NT2/D1 (cell line): ENCODE results near the gene NEK10.
A peak's percentile ranks its signal among the peaks of the same experiment; 100 is the strongest.

Source experiments
- DNase-seq: peaks from one replicate; pipeline ENCODE4 v3.0.0-alpha.2; 2011; ENCODE audit warnings: low read depth, low spot score
- H3K27me3 ChIP-seq: 2 replicates; pipeline ENCODE4 v1.6.0; 2011; ENCODE audit warnings: mild to moderate bottlenecking; ENCODE audit not compliant: insufficient read length, insufficient read depth
- H3K36me3 ChIP-seq: 2 replicates; pipeline ENCODE4 v1.6.1; 2011; ENCODE audit warnings: mild to moderate bottlenecking, low read length, mixed read lengths; ENCODE audit not compliant: insufficient read depth, insufficient read length
- H3K4me1 ChIP-seq: 2 replicates; pipeline ENCODE4 v1.5.1; 2011; ENCODE audit not compliant: insufficient read depth, insufficient read length
- H3K4me3 ChIP-seq: 2 replicates; pipeline ENCODE4 v1.5.1; 2011; ENCODE audit warnings: low read depth; ENCODE audit not compliant: insufficient read length
- H3K9ac ChIP-seq: 2 replicates; pipeline ENCODE4 v1.6.0; 2011; ENCODE audit warnings: low read depth; ENCODE audit not compliant: insufficient read length
- H3K9me3 ChIP-seq: 2 replicates; pipeline ENCODE4 v1.5.1; 2011; ENCODE audit warnings: mild to moderate bottlenecking, low read length; ENCODE audit not compliant: insufficient read depth
- SUZ12 ChIP-seq: IDR thresholded peaks from 2 replicates; pipeline ENCODE4 v1.6.1; 2011; ENCODE audit not compliant: insufficient read length, insufficient read depth; ENCODE audit errors: extremely low read depth
- YY1 ChIP-seq: IDR thresholded peaks from 2 replicates; pipeline ENCODE4 v1.6.1; 2011; ENCODE audit not compliant: insufficient read length, insufficient read depth
- ZNF274 ChIP-seq: IDR thresholded peaks from 2 replicates; pipeline ENCODE4 v1.6.1; 2011; ENCODE audit warnings: mild to moderate bottlenecking, low read depth, low read length

NEK10 gene

GRCh38 chr3:27357665-27358258, 11.4 kb downstream of the NEK10 start:
- no peak overlapping the region for H3K9ac ChIP-seq
- H3K4me1 ChIP-seq, result no peaks in the 10 kb centered on the region
- H3K4me3 ChIP-seq, result no peak overlapping the region
- DNase-seq, result peak; percentile 69
- H3K9me3 ChIP-seq, result no peaks in the 10 kb centered on the region
- no peaks in the 10 kb centered on the region for H3K27me3 ChIP-seq
- no peaks in the 10 kb centered on the region for H3K36me3 ChIP-seq
- TF ChIP-seq YY1 (no peak), SUZ12 (no peak), ZNF274 (no peak)

- DNase-seq, result no peak
- no peak for TF ChIP-seq YY1
- no peak for TF ChIP-seq ZNF274
- TF ChIP-seq SUZ12, result no peak
- no peaks in the 10 kb centered on the region for H3K9me3 ChIP-seq
- H3K9ac ChIP-seq, result no peak overlapping the region
- no peak overlapping the region for H3K4me3 ChIP-seq
- no peaks in the 10 kb centered on the region for H3K27me3 ChIP-seq
- no peaks in the 10 kb centered on the region for H3K36me3 ChIP-seq
- H3K4me1 ChIP-seq, result no peaks in the 10 kb centered on the region
These were observed 12.2 kb downstream of the NEK10 start for GRCh38 chr3:27356976-27357375.

- Histone ChIP-seq H3K4me1 (no peaks in the 10 kb centered on the region), H3K36me3 (no peaks in the 10 kb centered on the region), H3K9ac (no peak overlapping the region), H3K4me3 (no peak overlapping the region), H3K27me3 (no peaks in the 10 kb centered on the region), H3K9me3 (no peaks in the 10 kb centered on the region)
- TF ChIP-seq SUZ12, result no peak
- TF ChIP-seq ZNF274, result no peak
- TF ChIP-seq YY1, result no peak
- DNase-seq, result peak; percentile 13
These were observed 14.5 kb downstream of the NEK10 start for GRCh38 chr3:27354588-27355203.

GRCh38 chr3:27354161-27354560, 15.0 kb downstream of the NEK10 start:
- TF ChIP-seq SUZ12, result no peak
- TF ChIP-seq YY1, result no peak
- no peak for TF ChIP-seq ZNF274
- Histone ChIP-seq H3K9ac (no peak overlapping the region), H3K4me1 (no peaks in the 10 kb centered on the region), H3K9me3 (no peaks in the 10 kb centered on the region), H3K27me3 (no peaks in the 10 kb centered on the region), H3K36me3 (no peaks in the 10 kb centered on the region), H3K4me3 (no peak overlapping the region)
- no peak for DNase-seq

- Histone ChIP-seq H3K9me3 (no peaks in the 10 kb centered on the region), H3K9ac (no peak overlapping the region), H3K27me3 (no peaks in the 10 kb centered on the region), H3K4me1 (no peaks in the 10 kb centered on the region), H3K4me3 (no peak overlapping the region), H3K36me3 (no peaks in the 10 kb centered on the region)
- no peak for DNase-seq
- no peak for TF ChIP-seq ZNF274
- no peak for TF ChIP-seq SUZ12
- no peak for TF ChIP-seq YY1
These were observed 16.0 kb downstream of the NEK10 start for GRCh38 chr3:27353221-27353620.

GRCh38 chr3:27352047-27352446, 17.1 kb downstream of the NEK10 start:
- TF ChIP-seq YY1 (no peak), ZNF274 (no peak), SUZ12 (no peak)
- H3K4me3 ChIP-seq, result no peak overlapping the region
- no peak for DNase-seq
- H3K36me3 ChIP-seq, result no peaks in the 10 kb centered on the region
- no peaks in the 10 kb centered on the region for H3K4me1 ChIP-seq
- no peak overlapping the region for H3K9ac ChIP-seq
- H3K27me3 ChIP-seq, result no peaks in the 10 kb centered on the region
- no peaks in the 10 kb centered on the region for H3K9me3 ChIP-seq

- TF ChIP-seq YY1 (no peak), SUZ12 (no peak), ZNF274 (no peak)
- H3K36me3 ChIP-seq, result no peaks in the 10 kb centered on the region
- no peaks in the 10 kb centered on the region for H3K9me3 ChIP-seq
- no peak overlapping the region for H3K4me3 ChIP-seq
- DNase-seq, result no peak
- no peaks in the 10 kb centered on the region for H3K27me3 ChIP-seq
- no peak overlapping the region for H3K9ac ChIP-seq
- H3K4me1 ChIP-seq, result no peaks in the 10 kb centered on the region
These were observed 19.4 kb downstream of the NEK10 start for GRCh38 chr3:27349832-27350231.
